H9 (cell line): ENCODE data around the gene MRTFB. TPM values are rescaled to one million over a fixed set of nuclear protein-coding genes. Genes with fewer than 3 reads are reported as not detected.

Experiments
- DNase-seq: peaks from one replicate; pipeline ENCODE4 v3.0.0-alpha.2; 2017
- H2AFZ ChIP-seq: one replicate; pipeline ENCODE4 v1.6.1; 2013; ENCODE audit warnings: mild to moderate bottlenecking, low read length, control low read depth, moderate library complexity
- H2AK5ac ChIP-seq: 2 replicates; pipeline ENCODE4 v1.6.1; 2013; ENCODE audit warnings: low read length, control low read depth, mixed read lengths; ENCODE audit not compliant: insufficient read length
- H2BK120ac ChIP-seq: one replicate; pipeline ENCODE4 v1.6.1; 2013; ENCODE audit warnings: low read depth, mild to moderate bottlenecking, low read length, control low read depth, inconsistent platforms; ENCODE audit not compliant: poor library complexity, severe bottlenecking
- H2BK12ac ChIP-seq: 2 replicates; pipeline ENCODE4 v1.6.1; 2013; ENCODE audit warnings: low read length, control low read depth, mixed read lengths, low read depth; ENCODE audit not compliant: insufficient read length
- H2BK15ac ChIP-seq: 2 replicates; pipeline ENCODE4 v1.6.1; 2013; ENCODE audit warnings: low read depth, low read length, control low read depth
- H2BK20ac ChIP-seq: one replicate; pipeline ENCODE4 v1.6.1; 2013; ENCODE audit warnings: low read depth, mild to moderate bottlenecking, low read length, control low read depth, inconsistent platforms; ENCODE audit not compliant: poor library complexity, severe bottlenecking
- H2BK5ac ChIP-seq: 2 replicates; pipeline ENCODE4 v1.6.1; 2013; ENCODE audit warnings: low read length, control low read depth, mixed read lengths; ENCODE audit not compliant: insufficient read length
- H3K14ac ChIP-seq: 2 replicates; pipeline ENCODE4 v1.6.1; 2013; ENCODE audit warnings: low read length, control low read depth; ENCODE audit not compliant: insufficient read depth
- H3K18ac ChIP-seq: 2 replicates; pipeline ENCODE4 v1.6.1; 2013; ENCODE audit warnings: low read depth, mild to moderate bottlenecking, mixed read lengths, low read length, control low read depth; ENCODE audit not compliant: insufficient read length
- H3K23ac ChIP-seq: 2 replicates; pipeline ENCODE4 v1.6.1; 2013; ENCODE audit warnings: low read length, control low read depth, mixed read lengths, low read depth; ENCODE audit not compliant: insufficient read length
- H3K23me2 ChIP-seq: 2 replicates; pipeline ENCODE4 v1.6.1; 2013; ENCODE audit warnings: low read depth, mild to moderate bottlenecking, mixed read lengths, low read length, control low read depth; ENCODE audit not compliant: insufficient read length, poor library complexity, severe bottlenecking
- H3K27ac ChIP-seq: 2 replicates; pipeline ENCODE4 v1.5.1; 2013; ENCODE audit warnings: low read length, control low read depth, mixed read lengths, low read depth; ENCODE audit not compliant: insufficient read length
- H3K27me3 ChIP-seq: 2 replicates; pipeline ENCODE4 v1.6.1; 2013; ENCODE audit warnings: low read length, control low read depth, inconsistent platforms; ENCODE audit not compliant: insufficient read depth
- H3K4ac ChIP-seq: 2 replicates; pipeline ENCODE4 v1.6.1; 2013; ENCODE audit warnings: low read depth, mild to moderate bottlenecking, control low read depth, inconsistent platforms, low read length, moderate library complexity
- H3K4me1 ChIP-seq: 2 replicates; pipeline ENCODE4 v1.6.1; 2013; ENCODE audit warnings: low read length, control low read depth, inconsistent platforms; ENCODE audit not compliant: insufficient read depth
- H3K4me2 ChIP-seq: 2 replicates; pipeline ENCODE4 v1.6.1; 2013; ENCODE audit warnings: low read length, control low read depth, mixed read lengths; ENCODE audit not compliant: insufficient read length, insufficient read depth
- H3K56ac ChIP-seq: 2 replicates; pipeline ENCODE4 v1.6.1; 2013; ENCODE audit warnings: low read depth, mild to moderate bottlenecking, mixed read lengths, low read length, control low read depth; ENCODE audit not compliant: insufficient read length
- H3K79me1 ChIP-seq: 2 replicates; pipeline ENCODE4 v1.6.1; 2013; ENCODE audit warnings: low read depth, mild to moderate bottlenecking, moderate library complexity, low read length, control low read depth, inconsistent platforms; ENCODE audit not compliant: insufficient read depth, poor library complexity, severe bottlenecking
- H3K79me2 ChIP-seq: 2 replicates; pipeline ENCODE4 v1.6.1; 2013; ENCODE audit warnings: low read length, control low read depth, inconsistent platforms; ENCODE audit not compliant: insufficient read depth
- H3K9ac ChIP-seq: 2 replicates; pipeline ENCODE4 v1.6.1; 2013; ENCODE audit warnings: low read length, control low read depth, mixed read lengths; ENCODE audit not compliant: insufficient read length; ENCODE audit errors: extremely low read depth
- H3K9me3 ChIP-seq: one replicate; pipeline ENCODE4 v1.6.1; 2013; ENCODE audit warnings: low read depth, low read length, inconsistent platforms; ENCODE audit not compliant: control insufficient read depth
- H3T11ph ChIP-seq: one replicate; pipeline ENCODE4 v1.6.1; 2013; ENCODE audit warnings: mild to moderate bottlenecking, low read length, control low read depth, inconsistent platforms
- H4K20me1 ChIP-seq: one replicate; pipeline ENCODE4 v1.6.1; 2013; ENCODE audit not compliant: control insufficient read depth, insufficient read length, insufficient read depth
- H4K5ac ChIP-seq: 2 replicates; pipeline ENCODE4 v1.6.1; 2013; ENCODE audit warnings: low read depth, mild to moderate bottlenecking, mixed read lengths, low read length, control low read depth; ENCODE audit not compliant: insufficient read length
- H4K8ac ChIP-seq: replicated peaks from 2 replicates; pipeline ENCODE4 v1.6.1; 2013; ENCODE audit warnings: low read length, control low read depth, mixed read lengths, low read depth; ENCODE audit not compliant: insufficient read length
- H4K91ac ChIP-seq: 2 replicates; pipeline ENCODE4 v1.6.1; 2013; ENCODE audit warnings: low read depth, mild to moderate bottlenecking, moderate library complexity, mixed read lengths, low read length, control low read depth; ENCODE audit not compliant: insufficient read length
- H3K27ac Mint-ChIP-seq, 3 experiments: 2 replicates in 2 of 3; 3 replicates in 1 of 3; pipeline ENCODE4 v1.8.0; 2020 to 2021; ENCODE audit warnings: mixed read lengths in 3 of 3, mild to moderate bottlenecking in 1 of 3, moderate library complexity in 1 of 3
- H3K27me3 Mint-ChIP-seq: 2 replicates; pipeline ENCODE4 v1.8.0; 2021; ENCODE audit warnings: low read depth, mild to moderate bottlenecking, moderate library complexity, mixed read lengths
- H3K36me3 Mint-ChIP-seq, 3 experiments: 2 replicates in 2 of 3; 3 replicates in 1 of 3; pipeline ENCODE4 v1.8.0; 2020 to 2021; ENCODE audit warnings: low read depth in 3 of 3, mixed read lengths in 3 of 3; ENCODE audit not compliant: insufficient read depth in 1 of 3
- H3K4me1 Mint-ChIP-seq, 2 experiments: 2 replicates each; pipeline ENCODE4 v1.8.0; 2020; ENCODE audit warnings: mixed read lengths in 2 of 2
- H3K4me3 Mint-ChIP-seq, 2 experiments: 2 replicates in 1 of 2; 3 replicates in 1 of 2; pipeline ENCODE4 v1.8.0; 2020 to 2021; ENCODE audit warnings: mild to moderate bottlenecking in 2 of 2, mixed read lengths in 2 of 2, moderate library complexity in 1 of 2
- H3K9me3 Mint-ChIP-seq, 2 experiments: 2 replicates in 1 of 2; 3 replicates in 1 of 2; pipeline ENCODE4 v1.8.0; 2020; ENCODE audit warnings: mild to moderate bottlenecking in 2 of 2, mixed read lengths in 2 of 2, moderate library complexity in 1 of 2
- WGBS: extraction: QIAGEN DNeasy Blood & Tissue Kit; methylation state at CpG from one replicate; pipeline ENCODE4 v1.1.7; 2013; ENCODE audit warnings: missing lambda C conversion rate, low lambda C conversion rate, mixed read lengths; ENCODE audit not compliant: insufficient read length; ENCODE audit errors: extremely low coverage; 5-methylcytosine and 5-hydroxymethylcytosine counted together
- total RNA-seq: library from RNA; stranded (reverse); gene quantifications from 2 replicates; pipeline ENCODE4 v1.2.1, GENCODE V29; 2021
- TF ChIP-seq, protein P1 (sequence below): fragments of 200-600 bp; sonication (generic); conservative IDR thresholded peaks from 3 replicates; pipeline ENCODE4 v1.8.0; 2021; ENCODE audit warnings: antibody characterized with exemption, mild to moderate bottlenecking

Gene MRTFB
- total RNA-seq, 1 experiment from 2014 or later: 29.9 TPM

DNA sequence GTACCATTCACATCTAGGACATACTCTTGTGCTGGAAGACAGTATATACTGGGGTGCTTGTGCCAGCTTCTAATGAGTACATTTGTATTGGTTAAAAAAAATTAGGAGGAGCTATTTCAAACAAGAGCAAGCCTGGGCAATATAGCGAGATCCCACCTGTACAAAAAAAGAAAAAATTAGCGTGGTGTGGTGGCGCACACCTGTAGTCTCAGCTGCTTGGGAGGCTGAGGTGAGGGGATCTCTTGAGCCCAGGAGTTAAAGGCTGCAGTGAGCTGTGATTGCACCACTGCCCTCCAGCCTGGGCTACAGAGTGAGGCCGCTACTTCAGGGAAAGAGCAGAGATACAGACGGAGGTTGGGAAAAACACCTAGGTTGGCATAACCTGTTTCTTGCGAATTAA is 1.2 kb downstream of the MRTFB start:
- Histone ChIP-seq H4K91ac (no peak overlapping the region), H3K56ac (no peak overlapping the region), H2BK120ac (no peak overlapping the region), H4K5ac (no peak overlapping the region), H3K79me1 (peaks cover 3% of the 10 kb centered on the region), H3K27ac (no peak overlapping the region), H2AFZ (no peak overlapping the region), H3K14ac (no peak overlapping the region), H2BK12ac (no peak overlapping the region), H4K20me1 (no peaks in the 10 kb centered on the region), H2BK5ac (no peak overlapping the region), H3K23ac (no peak overlapping the region), H4K8ac (no peak overlapping the region), H3K4me1 (no peaks in the 10 kb centered on the region), H3K79me2 (no peaks in the 10 kb centered on the region), H3K9me3 (no peaks in the 10 kb centered on the region), H3K4me2 (peak overlapping the region; percentile 61), H3K18ac (no peak overlapping the region), H3K9ac (no peak overlapping the region), H2BK15ac (no peak overlapping the region), H3K23me2 (peaks cover 3% of the 10 kb centered on the region), H2AK5ac (no peak overlapping the region), H3T11ph (no peak overlapping the region), H3K4ac (no peak overlapping the region), H3K27me3 (no peaks in the 10 kb centered on the region), H2BK20ac (no peak overlapping the region)
- H3K36me3 Mint-ChIP-seq: peaks cover 0 to 4% (median 0%) of the 10 kb centered on the region in 3 experiments; a peak in 1 of 7 replicates
- peak overlapping the region; percentile 87 to 90 for H3K4me3 Mint-ChIP-seq
- TF ChIP-seq, protein P1, sequence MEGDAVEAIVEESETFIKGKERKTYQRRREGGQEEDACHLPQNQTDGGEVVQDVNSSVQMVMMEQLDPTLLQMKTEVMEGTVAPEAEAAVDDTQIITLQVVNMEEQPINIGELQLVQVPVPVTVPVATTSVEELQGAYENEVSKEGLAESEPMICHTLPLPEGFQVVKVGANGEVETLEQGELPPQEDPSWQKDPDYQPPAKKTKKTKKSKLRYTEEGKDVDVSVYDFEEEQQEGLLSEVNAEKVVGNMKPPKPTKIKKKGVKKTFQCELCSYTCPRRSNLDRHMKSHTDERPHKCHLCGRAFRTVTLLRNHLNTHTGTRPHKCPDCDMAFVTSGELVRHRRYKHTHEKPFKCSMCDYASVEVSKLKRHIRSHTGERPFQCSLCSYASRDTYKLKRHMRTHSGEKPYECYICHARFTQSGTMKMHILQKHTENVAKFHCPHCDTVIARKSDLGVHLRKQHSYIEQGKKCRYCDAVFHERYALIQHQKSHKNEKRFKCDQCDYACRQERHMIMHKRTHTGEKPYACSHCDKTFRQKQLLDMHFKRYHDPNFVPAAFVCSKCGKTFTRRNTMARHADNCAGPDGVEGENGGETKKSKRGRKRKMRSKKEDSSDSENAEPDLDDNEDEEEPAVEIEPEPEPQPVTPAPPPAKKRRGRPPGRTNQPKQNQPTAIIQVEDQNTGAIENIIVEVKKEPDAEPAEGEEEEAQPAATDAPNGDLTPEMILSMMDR: no peak
- no peaks in the 10 kb centered on the region for H3K27me3 Mint-ChIP-seq
- H3K4me1 Mint-ChIP-seq: peaks cover 18% of the 10 kb centered on the region in 2 experiments
- no peak for DNase-seq
- WGBS: no CpG with 5 or more reads among the region's 6 CpGs
- no peaks in the 10 kb centered on the region for H3K9me3 Mint-ChIP-seq
- no peak overlapping the region for H3K27ac Mint-ChIP-seq
